Measurements from ENCODE around the gene C11orf98.
A peak's percentile ranks its signal among the peaks of the same experiment; 100 is the strongest.
"Not testable (repeated sequence)": the region's sequence is repeated elsewhere in the genome, so short reads cannot be mapped to it uniquely, and the experiment has no call there.

C11orf98 gene

GRCh38 chr11:62656796-62657429 is 8.1 kb downstream of the C11orf98 start:
- no peak for FAIRE-seq
- no peak for DNase-seq (ENCODE audit: extremely low spot score, insufficient read length, low read depth)

DNA sequence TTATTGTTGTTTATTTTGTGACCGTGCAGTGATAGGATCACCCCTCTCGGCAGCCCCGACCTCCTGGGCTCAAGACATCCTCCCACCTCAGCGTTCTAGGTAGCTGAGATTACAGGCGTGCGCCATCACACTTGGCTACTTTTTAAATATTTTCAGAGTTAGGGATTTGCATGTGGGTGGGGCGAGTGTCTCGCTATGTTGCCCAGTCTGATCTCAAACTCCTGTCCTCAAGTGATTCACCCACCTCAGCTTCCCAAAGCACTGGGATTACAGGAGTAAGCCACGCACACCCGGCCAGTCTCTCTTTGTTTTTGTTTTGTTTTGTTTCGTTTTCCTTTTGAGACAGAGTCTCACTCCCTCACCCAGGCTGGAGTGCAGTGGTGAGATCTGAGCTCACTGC is 10.7 kb downstream of the C11orf98 start:
- FAIRE-seq = no peak
- no peak for DNase-seq (ENCODE audit: extremely low spot score, insufficient read length, low read depth)

GRCh38 chr11:62652161-62653006 is 12.6 kb downstream of the C11orf98 start:
- FAIRE-seq = no peak
- DNase-seq (ENCODE audit: extremely low spot score, insufficient read length, low read depth) = no peak

- not testable (repeated sequence) for DNase-seq (ENCODE audit: extremely low spot score, insufficient read length, low read depth); FAIRE-seq
Observed at GRCh38 chr11:62650283-62650682, 14.7 kb downstream of the C11orf98 start.

GRCh38 chr11:62649486-62649885 is 15.5 kb downstream of the C11orf98 start:
- no peak for DNase-seq (ENCODE audit: extremely low spot score, insufficient read length, low read depth)
- FAIRE-seq = no peak

DNA sequence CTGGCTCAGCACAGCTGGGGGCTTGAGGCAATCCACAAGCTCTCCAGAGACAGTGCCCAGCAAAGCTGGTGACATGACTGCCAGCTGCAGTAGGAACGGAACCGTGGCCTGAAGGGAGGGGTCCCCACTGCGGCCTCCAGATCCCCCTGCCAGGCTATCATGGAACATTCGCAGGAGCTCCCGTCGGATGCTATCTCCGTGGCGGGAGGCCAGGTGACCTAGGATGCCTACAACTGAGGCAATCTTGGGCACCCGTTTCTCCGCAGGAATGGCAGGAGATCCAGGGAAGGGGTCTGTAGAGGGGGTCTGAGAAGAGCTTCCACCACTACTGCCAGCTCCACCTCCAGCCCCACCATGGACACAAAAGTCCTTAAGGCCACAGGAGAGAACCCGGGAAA is 16.0 kb downstream of the C11orf98 start:
- DNase-seq (ENCODE audit: extremely low spot score, insufficient read length, low read depth) = no peak
- no peak for FAIRE-seq

- no peak for FAIRE-seq
- DNase-seq (ENCODE audit: extremely low spot score, insufficient read length, low read depth) = no peak
Observed at GRCh38 chr11:62648185-62648966, 16.6 kb downstream of the C11orf98 start.

DNA sequence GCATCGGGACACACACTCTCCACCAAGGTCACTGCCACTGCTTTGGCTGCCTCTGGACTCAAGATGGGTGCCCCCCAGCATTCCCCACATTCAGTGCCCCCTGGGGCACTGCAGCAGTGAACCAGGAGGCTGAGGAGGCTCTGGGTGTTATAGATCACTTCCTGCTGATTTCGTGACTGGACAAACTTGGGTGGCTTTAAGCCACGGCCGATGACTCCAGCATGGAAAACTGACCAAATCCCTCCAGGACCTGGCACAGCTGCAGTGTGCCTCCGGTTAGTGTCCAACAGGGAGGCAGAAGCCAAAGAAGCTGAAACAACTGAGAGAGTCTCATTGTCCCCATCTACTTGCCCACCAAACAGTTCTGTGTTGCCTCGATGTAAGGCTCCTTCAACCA is 17.4 kb downstream of the C11orf98 start:
- FAIRE-seq (no peak), DNase-seq (ENCODE audit: extremely low spot score, insufficient read length, low read depth) (no peak)

DNA sequence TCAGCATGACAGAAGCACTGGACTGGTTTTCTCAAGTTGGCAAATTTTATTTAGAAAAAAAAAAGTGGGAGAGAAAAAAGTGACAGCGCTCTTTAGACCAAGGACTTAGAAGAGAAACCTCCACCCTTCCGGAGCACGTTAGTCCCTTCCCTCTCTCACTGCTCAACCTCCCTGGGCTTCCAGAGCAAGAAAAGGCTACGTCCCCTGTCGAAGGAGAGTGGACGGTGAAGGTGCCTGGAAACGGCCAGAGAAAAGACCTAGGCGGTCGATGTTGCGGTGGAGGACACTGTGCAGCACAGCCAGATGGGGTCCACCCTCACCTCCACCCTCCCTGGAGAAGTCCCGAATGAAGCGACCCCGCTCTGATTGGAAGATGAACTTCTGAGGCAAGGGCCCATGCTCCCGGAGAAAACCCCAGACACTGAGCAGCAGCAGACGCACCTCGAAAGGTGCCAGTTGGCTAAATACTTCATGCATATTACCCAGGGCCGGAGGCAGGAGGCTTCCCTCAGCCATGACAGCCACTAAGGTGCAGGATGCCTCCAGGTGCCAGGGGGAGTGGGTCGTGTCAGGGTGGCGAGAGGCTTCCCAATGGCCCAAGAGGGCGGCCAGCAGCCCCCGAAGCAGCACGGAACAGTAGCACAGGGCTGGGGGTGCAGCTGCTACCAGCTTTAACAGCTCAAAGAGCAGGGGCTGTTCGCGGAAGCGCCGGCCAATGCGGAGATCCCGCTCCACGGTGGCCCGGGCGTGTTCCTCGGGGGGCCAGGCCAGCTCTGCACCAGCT is 18.0 kb downstream of the C11orf98 start:
- no peak for DNase-seq (ENCODE audit: extremely low spot score, insufficient read length, low read depth)
- FAIRE-seq = no peak

DNA sequence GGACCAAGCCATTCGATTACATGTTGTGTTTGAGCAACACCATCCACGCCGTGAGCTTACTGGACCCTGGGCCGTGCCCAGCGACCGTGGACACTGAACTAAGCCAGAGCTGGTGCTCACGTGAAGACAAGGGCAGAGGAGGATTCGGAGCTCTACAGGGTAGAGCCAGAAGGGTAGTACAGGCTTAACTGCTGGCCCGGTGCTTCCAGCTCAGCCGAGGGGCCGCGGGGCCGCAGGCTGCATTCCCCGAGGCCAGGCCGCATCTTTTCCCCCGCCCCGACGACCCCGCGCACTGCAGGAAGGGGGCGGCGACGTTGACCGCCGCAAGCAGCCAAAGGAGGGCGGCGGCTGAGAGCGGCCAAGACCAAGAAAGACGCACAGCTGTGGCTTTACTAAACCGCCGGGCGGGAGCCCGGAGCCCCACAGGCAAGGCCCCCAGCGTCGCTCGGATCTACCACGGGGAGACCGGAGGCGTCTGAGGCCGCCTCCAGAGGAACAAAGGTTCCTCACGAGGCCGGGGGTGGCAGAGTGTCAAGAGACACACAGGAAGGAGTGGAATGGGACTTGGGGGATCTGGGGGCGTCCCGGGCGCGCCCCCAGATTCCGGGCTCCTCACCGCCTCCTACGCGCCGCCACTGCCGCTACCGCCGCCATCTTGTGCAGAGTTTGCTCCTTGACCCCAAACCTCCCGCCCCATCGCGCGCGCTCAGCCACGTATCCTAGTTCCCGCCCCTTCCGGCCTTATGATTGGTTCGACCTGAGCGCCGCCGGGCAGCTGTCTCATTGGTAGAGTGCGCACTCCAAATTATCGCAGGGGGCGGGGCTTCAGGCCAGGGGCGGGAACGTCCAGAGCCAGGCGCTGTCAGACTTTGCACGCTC is 18.8 kb downstream of the C11orf98 start, which contains the start of gene GANAB:
Gene GANAB (minus strand): TSS at position 668 of the 879 bp plus-strand sequence. CDS start 14 bp downstream, at position 654.
- FAIRE-seq = peak; percentile 97

GRCh38 chr11:62645671-62645945 is 19.4 kb downstream of the C11orf98 start:
- FAIRE-seq = no peak
- no peak for DNase-seq (ENCODE audit: extremely low spot score, insufficient read length, low read depth)

More for the DNA sequence above, 18.8 kb downstream of the C11orf98 start, which contains the start of gene GANAB:
- DNase-seq (ENCODE audit: extremely low spot score, insufficient read length, low read depth) = peak; percentile 98

DNA sequence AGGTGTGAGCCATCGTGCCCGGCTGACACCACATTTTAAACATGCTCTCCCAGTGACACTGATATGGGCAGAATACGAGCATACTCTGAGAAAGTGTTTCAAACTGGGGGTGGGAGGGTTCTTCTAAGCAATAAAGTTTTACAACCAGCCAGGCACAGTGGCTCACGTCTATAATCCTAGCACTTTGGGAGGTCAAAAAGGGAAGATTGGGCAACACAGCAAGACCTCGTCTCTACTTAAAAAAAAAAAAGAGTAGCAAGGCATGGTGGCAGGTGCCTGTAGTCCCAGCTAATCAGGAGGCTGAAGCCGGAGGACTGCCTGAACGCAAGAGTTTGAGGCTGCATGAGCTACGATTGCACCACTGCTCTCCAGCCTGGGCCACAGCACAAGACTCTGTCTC is 20.8 kb downstream of the C11orf98 start:
- FAIRE-seq = no peak

DNA sequence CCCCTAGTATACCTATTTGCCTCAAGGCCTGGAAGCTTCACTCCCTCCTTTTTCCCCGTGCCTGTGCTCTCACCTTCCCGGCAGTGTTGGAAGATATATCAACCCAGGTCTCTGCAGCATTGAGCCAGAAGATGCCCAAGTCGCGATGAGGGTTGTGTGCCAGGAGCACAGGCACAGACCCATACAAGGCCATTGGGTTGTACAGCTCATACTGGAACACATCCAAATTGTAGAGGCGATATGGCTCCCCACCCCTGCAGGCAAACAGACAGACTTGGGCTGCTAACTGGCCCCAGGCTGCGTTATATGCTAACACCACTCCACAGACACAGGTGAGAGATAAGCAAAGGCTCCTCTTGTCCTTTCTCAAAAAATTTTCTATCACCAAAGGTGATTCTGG is 32.5 kb downstream of the C11orf98 start:
- DNase-seq (ENCODE audit: extremely low spot score, insufficient read length, low read depth) = no peak
- no peak for FAIRE-seq

More for the DNA sequence above, 20.8 kb downstream of the C11orf98 start:
- no peak for DNase-seq (ENCODE audit: extremely low spot score, insufficient read length, low read depth)

GRCh38 chr11:62627713-62628112 is 37.3 kb downstream of the C11orf98 start:
- no peak for DNase-seq (ENCODE audit: extremely low spot score, insufficient read length, low read depth)
- FAIRE-seq = no peak

- FAIRE-seq (no peak), DNase-seq (ENCODE audit: extremely low spot score, insufficient read length, low read depth) (no peak)
Observed at GRCh38 chr11:62622476-62623089, 42.4 kb downstream of the C11orf98 start.

GRCh38 chr11:62621567-62622470 is 43.2 kb downstream of the C11orf98 start, which contains the start of gene B3GAT3:
Gene B3GAT3 (minus strand): TSS chr11:62621986. CDS start chr11:62621947, 39 bp downstream.
- peak; percentile 99 for DNase-seq (ENCODE audit: extremely low spot score, insufficient read length, low read depth)
- FAIRE-seq = peak; percentile 93

- FAIRE-seq = no peak
- DNase-seq (ENCODE audit: extremely low spot score, insufficient read length, low read depth) = no peak
Observed at GRCh38 chr11:62621027-62621566, 43.9 kb downstream of the C11orf98 start.
